NCI-H774 (cell line): ENCODE results near the gene FRRS1.
"Not testable (repeated sequence)": the region's sequence is repeated elsewhere in the genome, so short reads cannot be mapped to it uniquely, and the experiment has no call there.

Experiments
- DNase-seq: peaks from one replicate; lab custom pipeline; 2025; lab: John Stamatoyannopoulos, UW

Gene FRRS1

GRCh38 chr1:99766378-99766800 lies at the start of gene FRRS1:
Gene FRRS1 (minus strand): TSS chr1:99766635. CDS start chr1:99748768, 17,867 bp downstream.
- peak; percentile 61 for DNase-seq

- DNase-seq = no peak
These were observed 48.0 kb upstream of the FRRS1 start for GRCh38 chr1:99814373-99814900.

- DNase-seq = no peak
These were observed 45.3 kb upstream of the FRRS1 start for GRCh38 chr1:99811747-99812146.

DNA sequence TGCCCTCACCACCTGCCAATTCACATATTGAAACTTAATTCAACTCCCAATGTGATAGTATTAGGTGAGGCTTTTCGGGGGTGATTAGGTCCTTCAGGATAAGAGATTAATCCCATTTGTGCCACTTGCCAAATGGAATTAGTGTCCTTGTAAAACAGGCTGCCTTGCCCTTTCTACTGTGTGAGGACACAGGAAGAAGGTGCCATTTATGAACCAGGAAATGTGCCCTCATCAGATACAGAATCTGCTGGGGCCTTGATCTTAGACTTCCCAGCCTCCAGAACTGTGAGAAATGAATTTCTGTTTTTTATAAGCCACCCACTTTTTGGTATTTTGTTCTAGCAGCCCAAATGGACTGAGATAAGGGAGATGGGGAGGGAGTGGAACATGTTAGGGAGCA lies 44.6 kb upstream of the FRRS1 start:
- no peak for DNase-seq

GRCh38 chr1:99808391-99809115 lies 42.1 kb upstream of the FRRS1 start:
- peak; percentile 73 for DNase-seq

DNA sequence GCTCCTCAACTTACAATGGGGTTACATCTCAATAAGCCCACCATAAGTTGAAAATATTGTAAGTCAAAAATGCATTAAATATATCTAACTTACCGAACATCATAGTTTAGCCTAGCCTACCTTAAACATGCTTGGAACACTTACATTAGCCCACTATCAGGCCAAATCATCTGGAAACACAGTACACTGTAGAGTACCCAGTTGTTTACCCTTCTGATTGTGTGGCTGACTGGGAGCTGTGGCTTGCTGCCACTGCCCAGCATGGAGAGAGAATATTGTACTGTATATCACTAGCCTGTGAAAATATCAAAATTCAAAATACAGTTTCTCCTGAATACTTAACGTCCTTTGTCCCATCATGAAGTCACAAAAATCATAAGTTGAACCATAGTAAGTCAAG lies 40.4 kb upstream of the FRRS1 start:
- DNase-seq = no peak

- no peak for DNase-seq
These were observed 35.1 kb upstream of the FRRS1 start for GRCh38 chr1:99801584-99801983.

- not testable (repeated sequence) for DNase-seq
These were observed 27.4 kb upstream of the FRRS1 start for GRCh38 chr1:99793861-99794260.

DNA sequence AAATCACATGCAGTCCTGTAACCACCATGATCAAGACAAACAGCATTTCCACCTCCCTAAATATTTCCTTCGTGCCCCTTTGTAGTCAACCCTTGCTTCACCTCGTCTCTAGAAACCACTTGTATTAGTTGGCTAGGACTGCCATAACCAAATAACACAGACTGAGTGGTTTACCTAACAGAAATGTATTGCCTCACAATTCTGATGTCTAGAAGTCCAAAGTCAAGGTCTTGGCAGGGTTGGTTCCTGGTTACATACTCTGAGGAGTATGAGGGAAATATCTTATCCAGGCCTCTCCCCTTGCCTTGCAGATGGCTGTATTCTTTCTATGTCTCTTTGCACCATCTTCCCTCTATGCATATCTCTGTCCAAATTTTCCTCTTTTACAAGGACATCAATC lies 23.3 kb upstream of the FRRS1 start:
- no peak for DNase-seq

GRCh38 chr1:99788896-99789295 lies 22.5 kb upstream of the FRRS1 start:
- DNase-seq = no peak

- no peak for DNase-seq
These were observed 20.5 kb upstream of the FRRS1 start for GRCh38 chr1:99786751-99787501.

GRCh38 chr1:99784809-99785255 lies 18.4 kb upstream of the FRRS1 start:
- no peak for DNase-seq

- no peak for DNase-seq
These were observed 17.7 kb upstream of the FRRS1 start for GRCh38 chr1:99784143-99784542.

DNA sequence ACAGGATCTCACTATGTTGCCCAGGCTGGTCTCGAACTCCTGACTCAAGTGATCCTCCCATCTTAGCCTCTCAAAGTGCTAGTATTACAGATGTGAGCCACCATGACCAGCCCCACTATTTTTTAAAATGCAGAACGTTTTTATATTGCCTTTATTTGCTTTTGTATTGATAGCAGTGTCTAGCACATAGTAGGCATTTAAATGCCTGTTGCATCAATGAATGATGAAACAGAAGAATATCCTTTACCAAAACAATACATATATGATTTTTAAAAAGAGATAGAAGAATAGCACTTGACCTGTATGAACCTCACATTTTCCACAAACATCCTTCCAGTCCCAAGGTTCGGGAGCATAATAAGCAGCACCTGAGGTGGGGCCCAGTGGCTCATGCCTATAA lies 16.5 kb upstream of the FRRS1 start:
- DNase-seq = no peak

- no peak for DNase-seq
These were observed 16.0 kb upstream of the FRRS1 start for GRCh38 chr1:99782397-99782796.

- DNase-seq = no peak
These were observed 15.4 kb upstream of the FRRS1 start for GRCh38 chr1:99781798-99782197.

DNA sequence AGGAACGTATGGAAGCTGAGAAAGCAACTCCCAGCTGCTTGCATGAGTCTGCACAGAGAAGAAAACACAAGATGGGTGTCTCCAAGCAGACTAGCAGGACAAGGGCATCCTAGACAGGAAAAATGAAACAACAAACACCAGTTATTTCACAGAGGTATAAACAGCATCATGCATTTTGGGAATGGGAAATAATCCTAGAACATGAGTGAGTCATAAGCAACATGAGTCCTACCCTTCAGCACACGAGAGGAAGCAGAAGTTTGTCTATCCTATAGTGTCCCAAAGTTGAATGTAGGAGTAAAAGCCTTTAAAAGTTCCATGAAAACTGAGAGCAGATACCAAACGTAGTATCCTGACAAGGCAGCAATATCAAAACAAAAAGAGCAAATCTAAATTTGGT lies 11.3 kb upstream of the FRRS1 start:
- no peak for DNase-seq

- no peak for DNase-seq
These were observed 9.7 kb upstream of the FRRS1 start for GRCh38 chr1:99776120-99776519.

DNA sequence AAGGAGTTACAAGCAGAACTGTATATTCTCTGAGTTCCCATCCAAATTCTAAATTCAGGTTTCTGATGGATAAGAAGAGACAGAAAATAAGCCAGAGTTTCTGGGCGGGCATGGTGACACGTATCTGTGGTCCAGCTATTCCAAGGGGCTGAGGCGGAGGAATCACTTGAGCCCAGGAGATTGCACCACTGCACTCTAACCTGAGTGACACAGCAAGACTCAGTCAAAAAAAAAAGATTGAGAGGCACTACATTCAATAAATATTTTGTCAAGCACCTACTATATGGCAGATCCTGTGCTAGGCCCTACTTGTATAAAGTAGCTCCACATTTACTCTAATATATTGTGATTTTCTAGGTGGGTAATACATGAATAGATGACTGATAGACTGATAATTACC lies 6.4 kb upstream of the FRRS1 start:
- no peak for DNase-seq

GRCh38 chr1:99771513-99771918 lies 5.1 kb upstream of the FRRS1 start:
- DNase-seq = no peak

DNA sequence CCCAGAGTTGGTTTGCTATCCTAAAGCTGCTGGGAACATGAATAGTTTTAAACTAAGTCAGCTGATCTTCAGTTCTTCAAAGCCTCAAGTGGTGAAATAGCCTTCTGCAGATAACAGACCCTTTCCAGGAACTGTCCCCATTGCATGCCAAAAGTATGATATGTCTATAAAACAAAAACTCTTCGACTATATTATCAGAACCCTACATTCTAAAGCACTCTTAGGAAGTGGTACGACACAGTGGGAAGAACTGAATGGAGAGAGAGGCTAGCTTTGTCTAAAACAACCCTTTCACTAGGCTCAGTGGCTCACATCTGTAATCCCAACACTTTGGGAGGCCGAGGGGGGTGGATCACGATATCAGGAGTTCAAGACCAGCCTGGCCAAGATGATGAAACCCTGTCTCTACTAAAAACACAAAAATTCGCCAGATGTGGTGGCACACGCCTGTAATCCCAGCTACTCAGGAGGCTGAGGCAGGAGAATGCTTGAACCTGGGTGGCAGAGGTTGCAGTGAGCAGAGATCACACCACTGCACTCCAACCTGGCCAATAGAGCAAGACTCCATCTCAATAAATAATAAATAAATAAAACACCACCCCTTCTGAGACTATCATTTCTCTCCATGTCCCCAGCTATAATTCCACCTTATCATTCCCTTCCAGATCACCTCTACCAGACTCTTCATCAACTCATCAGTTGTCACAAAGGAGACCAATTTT lies 2.2 kb upstream of the FRRS1 start:
- DNase-seq = no peak

DNA sequence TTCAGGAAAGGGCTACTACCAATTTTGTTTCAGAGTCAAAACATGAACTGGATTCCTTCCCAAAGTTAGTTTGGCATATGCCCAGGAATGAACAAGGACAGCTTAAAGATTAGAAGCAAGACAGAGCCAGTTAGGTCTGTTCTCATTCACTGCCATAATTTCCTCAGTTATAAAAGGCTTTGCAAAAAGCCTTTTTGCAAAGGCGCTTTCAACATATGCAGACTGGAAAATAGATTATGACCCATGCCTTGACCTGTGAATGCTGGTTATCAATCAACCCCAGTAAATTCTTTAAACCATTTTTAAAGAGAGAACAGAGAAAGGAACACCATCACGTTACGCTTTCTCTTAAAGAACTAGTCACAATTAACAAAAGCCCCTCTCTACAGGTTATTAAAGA lies 1.7 kb upstream of the FRRS1 start:
- no peak for DNase-seq

GRCh38 chr1:99764909-99765308 lies 1.5 kb downstream of the FRRS1 start:
- no peak for DNase-seq
